Measurements from ENCODE around the gene CSNK2A2.

The CSNK2A2 gene

GRCh38 chr16:58211245-58211644 lies 13.3 kb upstream of the CSNK2A2 start:
- no peaks in the 10 kb centered on the region for H3K79me2 ChIP-seq (ENCODE audit: insufficient read depth, low read length)
- no peaks in the 10 kb centered on the region for H3K27me3 ChIP-seq (ENCODE audit: low read length)
- H3K4me3 ChIP-seq (ENCODE audit: insufficient read depth, low read length, poor library complexity, severe bottlenecking) = no peak overlapping the region
- H4K20me1 ChIP-seq (ENCODE audit: low read depth, low read length) = no peaks in the 10 kb centered on the region
- no peaks in the 10 kb centered on the region for H3K9me3 ChIP-seq (ENCODE audit: insufficient read depth, low read length)
- no peak overlapping the region for H3K27ac ChIP-seq (ENCODE audit: low read depth, low read length)
- H3K9me2 ChIP-seq (replicated peaks; ENCODE audit: insufficient read depth, low read length) = no peaks in the 10 kb centered on the region
- TF ChIP-seq CTCF (IDR thresholded peaks at IDR 0.05; ENCODE audit: insufficient read depth, low read length, poor library complexity, severe bottlenecking) = no peak
- no peak for TF ChIP-seq EZH2phosphoT487 (conservative IDR thresholded peaks at IDR 0.05; ENCODE audit: low read length)
- H3K36me3 ChIP-seq (ENCODE audit: low read length) = no peaks in the 10 kb centered on the region
- no peaks in the 10 kb centered on the region for H3F3A ChIP-seq (ENCODE audit: insufficient read depth)
- no peak overlapping the region for H3K9ac ChIP-seq (ENCODE audit: low read length)
- H3K4me2 ChIP-seq (ENCODE audit: low read depth, low read length, poor library complexity, severe bottlenecking) = no peak overlapping the region
- no peak overlapping the region for H2AFZ ChIP-seq (ENCODE audit: low read depth, low read length, severe bottlenecking)

GRCh38 chr16:58205276-58206036 lies 7.5 kb upstream of the CSNK2A2 start:
- Histone ChIP-seq H3K4me2 (ENCODE audit: low read depth, low read length, poor library complexity, severe bottlenecking) (no peak overlapping the region), H3K79me2 (ENCODE audit: insufficient read depth, low read length) (no peaks in the 10 kb centered on the region), H3K27ac (ENCODE audit: low read depth, low read length) (no peak overlapping the region), H3K9me2 (replicated peaks; ENCODE audit: insufficient read depth, low read length) (no peaks in the 10 kb centered on the region), H3K4me3 (ENCODE audit: insufficient read depth, low read length, poor library complexity, severe bottlenecking) (no peak overlapping the region), H3K27me3 (ENCODE audit: low read length) (no peaks in the 10 kb centered on the region), H4K20me1 (ENCODE audit: low read depth, low read length) (no peaks in the 10 kb centered on the region), H3K9me3 (ENCODE audit: insufficient read depth, low read length) (no peaks in the 10 kb centered on the region), H3K9ac (ENCODE audit: low read length) (no peak overlapping the region), H2AFZ (ENCODE audit: low read depth, low read length, severe bottlenecking) (no peak overlapping the region), H3F3A (ENCODE audit: insufficient read depth) (no peaks in the 10 kb centered on the region), H3K36me3 (ENCODE audit: low read length) (no peaks in the 10 kb centered on the region)
- TF ChIP-seq CTCF (IDR thresholded peaks at IDR 0.05; ENCODE audit: insufficient read depth, low read length, poor library complexity, severe bottlenecking) (no peak), EZH2phosphoT487 (conservative IDR thresholded peaks at IDR 0.05; ENCODE audit: low read length) (no peak)

- TF ChIP-seq CTCF (IDR thresholded peaks at IDR 0.05; ENCODE audit: insufficient read depth, low read length, poor library complexity, severe bottlenecking) (no peak), EZH2phosphoT487 (conservative IDR thresholded peaks at IDR 0.05; ENCODE audit: low read length) (no peak)
- Histone ChIP-seq H3K9ac (ENCODE audit: low read length) (no peak overlapping the region), H3K79me2 (ENCODE audit: insufficient read depth, low read length) (peaks cover 13% of the 10 kb centered on the region), H2AFZ (ENCODE audit: low read depth, low read length, severe bottlenecking) (no peak overlapping the region), H3K9me3 (ENCODE audit: insufficient read depth, low read length) (no peaks in the 10 kb centered on the region), H3K27ac (ENCODE audit: low read depth, low read length) (no peak overlapping the region), H3K4me3 (ENCODE audit: insufficient read depth, low read length, poor library complexity, severe bottlenecking) (no peak overlapping the region), H4K20me1 (ENCODE audit: low read depth, low read length) (no peaks in the 10 kb centered on the region), H3F3A (ENCODE audit: insufficient read depth) (no peaks in the 10 kb centered on the region), H3K27me3 (ENCODE audit: low read length) (no peaks in the 10 kb centered on the region), H3K36me3 (ENCODE audit: low read length) (peaks cover 1% of the 10 kb centered on the region; the same call in 1 of the 2 replicates), H3K9me2 (replicated peaks; ENCODE audit: insufficient read depth, low read length) (no peaks in the 10 kb centered on the region), H3K4me2 (ENCODE audit: low read depth, low read length, poor library complexity, severe bottlenecking) (no peak overlapping the region)
Measured at GRCh38 chr16:58201163-58201562, 3.3 kb upstream of the CSNK2A2 start.
